HCT116 (cell line): Measurements from ENCODE around the gene TNFRSF1A.
A peak's percentile ranks its signal among the peaks of the same experiment; 100 is the strongest.

Experiments used
- EZH2phosphoT487 ChIP-seq: fragments of 200-600 bp; IDR thresholded peaks from 2 replicates; pipeline ENCODE4 v1.6.1; 2018; ENCODE audit warnings: antibody characterized with exemption, borderline replicate concordance
- POLR2AphosphoS5 ChIP-seq: IDR thresholded peaks from 2 replicates; pipeline ENCODE4 v1.6.1; 2011; ENCODE audit warnings: mild to moderate bottlenecking, low read depth, low read length, moderate library complexity
- ZFX ChIP-seq: fragments of 450-650 bp; IDR thresholded peaks from 2 replicates; pipeline ENCODE4 v1.6.1; 2017
- TF ChIP-seq, protein P1 (sequence below), 3 experiments: fragments of 200-600 bp in 1 of 3; sonication (generic) in 1 of 3; IDR thresholded peaks in 2 of 3; conservative IDR thresholded peaks in 1 of 3; 2 replicates each; pipeline ENCODE4 v1.5.1; 2012 to 2017; ENCODE audit warnings: low read depth in 2 of 3, low read length in 2 of 3, antibody characterized with exemption in 1 of 3, borderline replicate concordance in 1 of 3, control low read depth in 1 of 3, mild to moderate bottlenecking in 1 of 3, mixed read lengths in 1 of 3, mixed run types in 1 of 3, moderate library complexity in 1 of 3; ENCODE audit not compliant: insufficient read depth in 1 of 3
- TF ChIP-seq, protein P2 (sequence below): IDR thresholded peaks from 2 replicates; pipeline ENCODE4 v1.6.1; 2012; ENCODE audit warnings: low read depth

DNA sequence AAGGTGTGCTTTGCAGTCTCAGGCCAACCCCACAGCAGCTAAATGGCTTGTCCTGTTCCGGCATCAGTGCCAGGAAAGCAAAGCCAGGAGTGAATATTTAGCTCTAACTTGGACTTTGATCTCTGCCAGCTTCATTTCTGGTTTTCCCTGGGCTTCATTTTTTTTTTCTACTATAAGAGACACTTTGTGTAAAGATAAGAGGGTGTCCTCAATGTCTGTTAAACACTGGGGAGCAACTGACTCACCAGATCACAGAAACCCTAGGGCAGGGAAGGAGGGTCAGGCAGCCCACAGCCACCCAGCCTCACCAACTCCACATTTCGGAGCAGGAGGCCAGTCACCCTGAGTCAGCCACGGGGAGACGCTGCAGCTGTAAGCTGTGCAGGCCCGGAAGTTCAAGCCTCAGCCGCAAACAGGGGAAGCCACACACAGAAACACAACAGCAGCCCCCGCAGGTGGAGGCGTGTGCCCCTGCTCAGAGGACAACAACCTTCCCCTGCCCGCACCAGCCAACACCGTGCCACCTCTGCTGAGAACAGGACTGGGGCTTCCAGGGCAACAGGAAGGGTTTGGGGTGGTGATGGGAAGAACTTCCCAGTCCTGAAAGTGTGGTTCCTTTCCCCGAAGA lies 6.3 kb downstream of the TNFRSF1A start:
- TF ChIP-seq, protein P1, sequence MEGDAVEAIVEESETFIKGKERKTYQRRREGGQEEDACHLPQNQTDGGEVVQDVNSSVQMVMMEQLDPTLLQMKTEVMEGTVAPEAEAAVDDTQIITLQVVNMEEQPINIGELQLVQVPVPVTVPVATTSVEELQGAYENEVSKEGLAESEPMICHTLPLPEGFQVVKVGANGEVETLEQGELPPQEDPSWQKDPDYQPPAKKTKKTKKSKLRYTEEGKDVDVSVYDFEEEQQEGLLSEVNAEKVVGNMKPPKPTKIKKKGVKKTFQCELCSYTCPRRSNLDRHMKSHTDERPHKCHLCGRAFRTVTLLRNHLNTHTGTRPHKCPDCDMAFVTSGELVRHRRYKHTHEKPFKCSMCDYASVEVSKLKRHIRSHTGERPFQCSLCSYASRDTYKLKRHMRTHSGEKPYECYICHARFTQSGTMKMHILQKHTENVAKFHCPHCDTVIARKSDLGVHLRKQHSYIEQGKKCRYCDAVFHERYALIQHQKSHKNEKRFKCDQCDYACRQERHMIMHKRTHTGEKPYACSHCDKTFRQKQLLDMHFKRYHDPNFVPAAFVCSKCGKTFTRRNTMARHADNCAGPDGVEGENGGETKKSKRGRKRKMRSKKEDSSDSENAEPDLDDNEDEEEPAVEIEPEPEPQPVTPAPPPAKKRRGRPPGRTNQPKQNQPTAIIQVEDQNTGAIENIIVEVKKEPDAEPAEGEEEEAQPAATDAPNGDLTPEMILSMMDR (IDR thresholded peaks at IDR 0.05 in 2 of 3, conservative IDR thresholded peaks at IDR 0.05 in 1 of 3; ENCODE audit: borderline replicate concordance in 1 of 3, insufficient read depth in 1 of 3, low read depth in 2 of 3, low read length in 2 of 3): peak in 2 of 3 experiments; percentile 50 to 61; a peak in 4 of 6 replicates
- TF ChIP-seq, protein P2, sequence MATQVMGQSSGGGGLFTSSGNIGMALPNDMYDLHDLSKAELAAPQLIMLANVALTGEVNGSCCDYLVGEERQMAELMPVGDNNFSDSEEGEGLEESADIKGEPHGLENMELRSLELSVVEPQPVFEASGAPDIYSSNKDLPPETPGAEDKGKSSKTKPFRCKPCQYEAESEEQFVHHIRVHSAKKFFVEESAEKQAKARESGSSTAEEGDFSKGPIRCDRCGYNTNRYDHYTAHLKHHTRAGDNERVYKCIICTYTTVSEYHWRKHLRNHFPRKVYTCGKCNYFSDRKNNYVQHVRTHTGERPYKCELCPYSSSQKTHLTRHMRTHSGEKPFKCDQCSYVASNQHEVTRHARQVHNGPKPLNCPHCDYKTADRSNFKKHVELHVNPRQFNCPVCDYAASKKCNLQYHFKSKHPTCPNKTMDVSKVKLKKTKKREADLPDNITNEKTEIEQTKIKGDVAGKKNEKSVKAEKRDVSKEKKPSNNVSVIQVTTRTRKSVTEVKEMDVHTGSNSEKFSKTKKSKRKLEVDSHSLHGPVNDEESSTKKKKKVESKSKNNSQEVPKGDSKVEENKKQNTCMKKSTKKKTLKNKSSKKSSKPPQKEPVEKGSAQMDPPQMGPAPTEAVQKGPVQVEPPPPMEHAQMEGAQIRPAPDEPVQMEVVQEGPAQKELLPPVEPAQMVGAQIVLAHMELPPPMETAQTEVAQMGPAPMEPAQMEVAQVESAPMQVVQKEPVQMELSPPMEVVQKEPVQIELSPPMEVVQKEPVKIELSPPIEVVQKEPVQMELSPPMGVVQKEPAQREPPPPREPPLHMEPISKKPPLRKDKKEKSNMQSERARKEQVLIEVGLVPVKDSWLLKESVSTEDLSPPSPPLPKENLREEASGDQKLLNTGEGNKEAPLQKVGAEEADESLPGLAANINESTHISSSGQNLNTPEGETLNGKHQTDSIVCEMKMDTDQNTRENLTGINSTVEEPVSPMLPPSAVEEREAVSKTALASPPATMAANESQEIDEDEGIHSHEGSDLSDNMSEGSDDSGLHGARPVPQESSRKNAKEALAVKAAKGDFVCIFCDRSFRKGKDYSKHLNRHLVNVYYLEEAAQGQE: no peak
- no peak for TF ChIP-seq ZFX
- TF ChIP-seq POLR2AphosphoS5: no peak; the same call in 1 of the 2 replicates
- TF ChIP-seq EZH2phosphoT487: no peak
